Measurements from ENCODE around the gene NEGR1.

Gene NEGR1

DNA sequence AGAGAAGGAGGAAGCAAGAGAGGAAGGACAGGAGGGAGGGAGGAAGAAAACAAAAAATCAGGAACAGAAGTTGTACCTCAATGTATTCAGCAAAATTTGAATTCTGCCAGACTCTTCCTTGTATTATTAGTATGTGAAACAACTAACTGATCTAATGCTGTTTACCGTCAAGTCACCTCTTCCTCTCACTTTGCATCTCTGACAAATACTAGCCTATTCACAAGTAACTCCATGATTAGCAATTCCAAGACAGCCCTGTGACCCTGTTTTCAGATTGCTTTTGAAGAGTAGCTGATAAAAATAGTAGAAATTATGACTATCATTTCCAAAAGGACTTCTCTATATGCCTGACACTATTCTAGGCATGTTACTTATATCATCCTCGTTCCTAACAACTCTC is 445.4 kb downstream of the NEGR1 start:
- FAIRE-seq, result no peak

DNA sequence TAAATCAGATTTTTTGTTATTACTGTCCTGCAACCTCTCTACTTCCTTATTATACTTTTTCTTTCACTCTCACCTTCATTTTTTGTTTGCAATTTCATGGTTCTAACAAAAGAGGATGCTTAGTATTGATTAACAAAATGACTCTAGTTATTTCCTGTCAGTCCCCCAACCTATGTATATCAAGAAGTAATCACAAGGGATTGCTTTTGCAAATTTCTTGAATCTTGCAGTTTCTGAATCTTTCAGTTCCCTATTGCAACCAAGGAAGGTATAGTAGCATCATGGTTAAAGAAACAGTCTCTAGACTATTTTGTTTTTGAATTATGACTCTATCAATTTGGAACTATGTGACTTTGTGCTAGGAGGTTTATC is 446.9 kb downstream of the NEGR1 start:
- FAIRE-seq, result no peak

DNA sequence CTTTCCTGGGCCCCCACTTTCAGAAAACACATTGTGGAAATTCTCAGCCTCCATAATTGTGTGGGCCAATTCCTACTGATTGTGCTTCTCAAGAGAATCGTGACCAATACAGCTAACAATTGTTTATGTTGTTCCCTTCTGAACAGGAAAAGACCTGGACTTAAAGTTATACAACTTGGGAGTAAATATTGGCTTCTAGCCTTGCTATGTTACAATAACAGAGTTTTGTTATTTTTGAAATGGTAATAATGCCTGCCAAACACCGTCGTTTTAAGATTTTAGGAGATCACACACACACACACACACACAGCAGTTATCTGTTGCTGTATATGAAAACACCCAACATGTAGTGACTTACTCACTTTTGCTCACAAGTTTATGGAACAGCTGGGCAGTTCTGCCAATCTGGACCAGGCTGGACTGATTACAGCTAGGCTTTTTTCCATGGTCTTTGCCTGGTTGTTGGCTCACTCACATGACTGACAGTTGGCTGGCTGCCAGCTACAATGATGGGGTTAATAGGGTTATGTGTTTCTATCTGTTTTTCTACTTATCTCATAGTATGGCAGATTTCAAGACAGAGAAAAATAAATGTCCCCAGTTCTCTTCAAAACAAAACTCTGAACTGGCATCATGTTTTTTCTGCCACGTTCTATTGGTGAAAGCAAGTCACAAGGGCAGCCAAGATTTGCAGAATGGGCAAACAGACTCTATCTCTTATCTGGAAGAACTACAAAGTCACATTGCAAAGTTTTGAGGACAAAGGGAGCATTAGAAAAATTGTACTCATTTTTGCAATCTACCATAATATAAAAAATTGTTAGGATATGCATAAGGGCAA is 447.5 kb downstream of the NEGR1 start:
- no peak for FAIRE-seq

DNA sequence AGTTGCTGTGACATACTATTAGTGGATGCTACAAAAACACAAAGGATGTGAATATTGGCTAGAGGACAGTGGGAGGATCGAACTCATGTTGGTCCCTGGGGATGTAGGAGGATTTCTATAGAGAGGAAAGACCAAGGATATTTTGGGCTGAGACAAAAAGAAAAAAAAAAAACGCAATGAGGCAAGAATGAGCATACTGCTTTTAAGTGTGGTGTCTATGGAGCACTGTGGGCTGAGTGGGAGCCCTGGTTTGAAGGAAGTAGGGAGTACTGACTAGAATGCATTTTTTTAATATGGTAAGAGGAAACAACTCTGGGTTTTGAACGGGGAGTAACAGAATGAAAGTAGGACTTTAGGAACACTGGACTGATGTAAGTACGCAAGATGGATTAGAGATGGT is 450.7 kb downstream of the NEGR1 start:
- no peak for FAIRE-seq

DNA sequence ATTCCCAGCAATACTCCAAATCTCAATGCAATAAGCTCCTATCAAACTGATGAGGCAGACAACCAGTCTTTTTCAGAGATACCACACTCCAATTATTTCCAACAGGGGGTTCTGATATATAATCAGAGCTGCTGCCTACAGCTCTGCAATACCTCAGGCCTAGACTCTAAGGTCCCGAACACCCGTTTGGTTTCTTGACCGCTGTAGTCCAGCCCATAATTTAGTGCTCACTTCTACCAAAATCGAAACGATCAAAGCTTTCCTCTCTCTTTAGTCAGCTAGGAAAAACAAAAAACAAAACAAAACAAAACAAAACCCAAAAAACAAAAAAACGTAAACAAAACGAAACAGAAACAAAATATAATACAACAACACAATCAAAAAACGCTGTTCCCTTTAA is 453.0 kb downstream of the NEGR1 start:
- FAIRE-seq, result no peak

DNA sequence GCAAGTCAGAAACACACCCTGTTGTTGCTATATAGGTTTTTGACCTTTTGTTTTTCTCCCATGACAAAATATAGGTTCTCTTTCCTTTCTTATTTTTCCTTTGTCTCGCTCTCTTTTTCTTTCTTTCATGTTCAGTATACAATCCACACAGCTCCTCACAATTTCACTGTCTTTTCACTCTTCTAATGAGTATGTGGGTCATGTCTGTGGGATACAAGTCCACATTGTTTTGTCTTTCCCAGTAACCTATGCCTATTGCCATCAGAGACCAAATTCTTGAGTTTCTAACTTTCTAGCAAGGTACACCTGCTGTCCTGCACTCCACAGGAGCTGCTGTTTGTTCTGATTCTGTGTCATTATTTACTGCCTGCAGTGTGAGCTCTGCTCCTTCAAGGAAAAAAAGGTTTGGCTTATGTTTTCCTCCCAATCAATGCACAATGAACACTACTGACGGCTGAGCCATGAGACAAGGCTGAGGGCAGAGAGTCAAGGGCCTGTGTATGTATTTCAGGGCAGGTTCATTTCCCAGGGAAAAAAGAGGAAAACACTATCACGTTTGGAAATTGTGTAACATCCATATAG is 453.8 kb downstream of the NEGR1 start:
- no peak for FAIRE-seq

DNA sequence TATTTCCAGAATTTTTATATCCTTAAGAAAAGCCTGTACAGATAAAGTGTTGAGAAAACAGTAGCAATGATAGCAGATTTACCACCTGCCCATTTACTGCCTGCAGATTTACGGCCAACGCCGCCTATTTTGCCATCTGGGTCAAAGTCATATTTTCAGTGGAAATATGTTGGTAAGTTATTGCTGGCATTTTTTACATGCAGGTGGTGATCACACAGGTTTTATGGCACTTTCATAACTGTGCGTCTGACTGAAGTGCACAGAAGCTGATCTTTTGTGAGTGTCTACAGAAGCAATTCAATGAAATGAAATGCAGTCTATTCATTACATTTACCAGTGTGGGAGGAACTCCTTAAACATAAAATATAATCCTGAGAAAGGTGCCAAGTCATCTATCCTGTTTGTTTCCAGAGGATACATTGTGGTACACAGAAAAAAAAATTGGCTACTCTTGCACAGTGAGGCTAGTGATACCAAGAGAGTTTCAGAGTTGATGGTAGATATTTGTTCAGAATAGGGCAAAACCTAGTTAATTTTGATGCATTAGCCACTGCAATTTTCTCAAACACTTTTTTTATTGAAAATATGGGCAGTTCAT is 458.5 kb downstream of the NEGR1 start:
- no peak for FAIRE-seq

DNA sequence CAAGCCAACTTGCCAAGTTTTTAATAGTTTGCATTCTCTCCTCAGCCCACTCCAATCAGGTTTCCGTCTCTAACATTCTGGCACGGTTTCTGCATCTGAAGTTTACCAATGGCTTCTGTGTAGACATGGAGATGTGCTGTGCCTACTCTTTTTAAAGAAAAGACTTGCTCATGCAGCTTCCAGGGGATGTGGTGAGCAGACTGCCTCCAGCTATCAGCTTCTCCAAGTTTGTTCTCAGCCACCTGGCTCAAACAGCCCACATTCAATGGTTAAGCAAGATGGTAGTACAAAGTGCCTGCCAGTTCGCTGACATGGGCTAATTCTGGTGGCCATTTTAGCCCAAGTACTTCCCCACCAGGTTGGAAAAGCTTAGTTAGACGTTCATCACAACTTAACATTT is 465.3 kb downstream of the NEGR1 start:
- FAIRE-seq, result no peak

DNA sequence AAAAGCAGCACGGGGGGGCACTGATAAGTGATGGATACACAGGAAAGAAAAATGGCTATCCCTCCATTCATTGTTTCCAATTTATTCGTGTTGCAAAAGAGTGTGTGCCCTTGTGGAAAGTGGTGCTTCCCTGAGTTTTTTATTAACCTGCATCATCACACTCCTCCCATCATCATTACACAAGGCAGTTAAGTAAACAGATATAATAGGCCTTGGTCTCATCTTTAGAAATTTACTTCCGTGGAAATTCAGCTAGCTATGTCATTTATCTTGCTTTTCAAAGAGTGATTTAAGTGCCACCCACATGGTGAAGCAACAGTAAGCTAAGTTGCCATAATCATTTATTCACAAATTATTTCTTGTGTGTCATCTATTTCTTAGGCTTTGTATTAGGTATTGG is 473.3 kb downstream of the NEGR1 start:
- peak; percentile 60 for FAIRE-seq

DNA sequence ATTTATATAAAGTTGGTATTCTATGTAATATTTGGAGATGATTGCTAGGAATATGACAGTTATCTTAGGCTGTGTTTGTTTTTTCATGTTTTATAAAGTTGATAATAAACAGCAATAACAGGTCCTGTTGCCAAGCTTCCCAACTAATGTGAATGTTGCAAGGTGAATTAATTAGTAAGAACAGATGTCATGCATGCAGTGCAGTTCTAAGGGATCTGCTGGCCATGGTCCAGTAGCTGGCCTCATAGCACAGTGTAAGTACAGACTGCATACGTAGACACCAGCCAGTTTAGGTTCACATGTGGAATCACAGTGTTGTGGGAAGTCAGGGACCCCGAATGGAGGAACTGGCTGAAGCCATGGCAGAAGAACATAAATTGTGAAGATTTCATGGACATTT is 478.2 kb downstream of the NEGR1 start:
- FAIRE-seq, result no peak

DNA sequence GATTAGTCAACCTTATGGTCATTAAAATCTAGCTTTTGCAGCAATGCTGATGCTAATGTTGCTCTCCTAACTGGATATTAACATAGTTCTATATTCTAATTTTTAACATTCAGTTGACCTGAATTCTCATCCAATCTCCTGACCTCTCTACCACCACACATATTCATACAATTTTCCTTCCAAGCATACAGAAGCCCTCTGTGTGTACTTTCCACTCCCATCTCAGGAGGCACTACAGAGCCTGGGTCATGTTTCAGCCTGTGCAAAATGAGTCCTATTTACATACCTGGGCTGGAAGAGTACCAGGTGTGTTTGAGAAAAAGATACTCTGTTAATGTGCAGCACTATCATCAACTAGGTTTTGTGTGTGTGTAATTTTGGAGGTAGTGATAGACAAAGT is 486.3 kb downstream of the NEGR1 start:
- no peak for FAIRE-seq

DNA sequence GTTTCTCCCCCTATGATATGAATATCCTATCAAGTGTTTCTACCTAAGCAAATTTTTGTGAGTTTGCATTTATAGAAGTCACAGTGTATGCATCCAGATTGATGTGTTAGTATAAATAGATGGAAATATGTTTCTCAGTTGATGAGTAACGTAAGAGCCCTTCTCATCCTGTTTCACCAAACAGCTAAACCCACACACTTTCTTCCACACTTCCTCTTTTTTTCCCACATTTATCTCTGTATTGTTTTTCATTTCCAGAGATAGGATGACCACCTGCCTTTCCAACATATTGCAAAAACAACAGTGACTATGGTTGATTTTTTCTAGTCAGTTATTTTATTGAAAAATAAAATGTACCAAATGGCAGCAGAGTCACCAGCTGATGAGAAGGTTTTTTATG is 490.1 kb downstream of the NEGR1 start:
- no peak for FAIRE-seq

DNA sequence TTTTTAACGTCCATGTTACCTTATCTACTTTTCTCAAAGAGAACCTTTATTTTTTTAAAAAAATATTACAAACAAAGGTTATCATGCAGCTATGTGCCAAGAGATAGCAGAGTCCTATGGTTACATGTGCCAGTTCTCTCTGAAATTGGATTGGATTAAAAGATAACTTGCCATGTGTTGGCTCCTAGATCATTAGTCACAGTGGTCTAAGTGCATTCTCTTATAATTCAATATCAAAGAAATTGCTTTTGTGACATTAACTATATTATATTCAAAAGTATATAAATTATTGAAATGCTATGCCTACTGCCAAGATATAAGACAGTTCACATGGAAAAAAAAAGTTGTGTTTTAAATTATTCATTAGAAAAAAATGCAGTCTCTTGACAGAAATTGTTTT is 494.2 kb downstream of the NEGR1 start:
- FAIRE-seq, result no peak

DNA sequence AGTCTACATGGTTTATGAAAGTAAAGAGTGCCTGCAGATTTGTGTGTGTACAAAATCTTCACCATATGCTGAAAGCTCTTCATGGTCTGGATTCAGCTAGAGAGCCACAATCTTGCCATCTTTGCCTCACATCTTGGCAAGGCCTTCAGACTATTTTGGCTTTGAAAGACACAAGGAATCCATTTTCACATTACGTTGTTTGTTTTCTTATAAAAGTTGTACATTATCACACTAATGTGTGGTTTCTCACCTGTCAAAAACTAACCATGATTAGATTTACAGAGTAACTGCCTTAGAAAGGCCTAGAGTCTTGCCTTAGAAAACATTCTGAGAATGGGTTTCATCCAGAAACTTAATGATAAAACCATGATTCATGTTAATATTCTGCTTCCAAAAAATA is 494.6 kb downstream of the NEGR1 start:
- FAIRE-seq, result no peak

DNA sequence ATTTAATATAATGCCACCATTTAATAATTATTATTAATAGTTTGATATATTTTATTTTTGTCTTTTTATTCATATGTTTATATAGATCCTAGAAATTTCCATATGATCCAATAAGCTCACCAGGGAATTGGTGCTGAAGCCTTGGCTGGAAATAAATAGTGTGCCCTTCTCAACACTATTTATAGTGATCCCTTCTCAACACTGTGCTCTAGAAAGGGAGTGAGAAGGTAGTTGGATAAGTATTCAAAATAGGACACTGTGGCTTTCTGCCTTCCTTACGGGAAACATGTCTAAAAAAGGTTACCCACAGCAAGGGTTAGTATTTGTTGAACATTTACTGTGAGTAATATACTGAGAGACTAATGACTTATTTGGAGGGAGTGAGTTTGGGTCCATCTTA is 496.1 kb downstream of the NEGR1 start:
- no peak for FAIRE-seq

DNA sequence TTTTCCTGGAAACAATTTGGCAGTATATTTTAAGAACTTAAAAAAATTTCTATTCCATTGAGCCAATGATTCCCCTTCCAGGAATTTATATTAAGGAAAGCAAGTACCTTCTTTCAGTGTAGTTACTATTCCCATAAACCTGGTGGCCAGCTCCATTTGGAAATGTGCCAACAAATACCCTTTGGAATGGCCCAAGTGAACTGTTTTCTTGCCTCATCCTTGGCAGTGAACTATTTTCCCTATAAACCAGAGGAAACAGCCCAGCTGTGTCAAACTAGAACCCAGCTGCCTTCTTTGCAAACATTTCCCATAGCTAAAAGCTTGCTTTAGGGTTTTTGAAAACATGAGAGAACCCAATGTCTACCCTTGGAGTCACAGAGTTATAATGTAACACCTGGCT is 496.9 kb downstream of the NEGR1 start:
- no peak for FAIRE-seq

DNA sequence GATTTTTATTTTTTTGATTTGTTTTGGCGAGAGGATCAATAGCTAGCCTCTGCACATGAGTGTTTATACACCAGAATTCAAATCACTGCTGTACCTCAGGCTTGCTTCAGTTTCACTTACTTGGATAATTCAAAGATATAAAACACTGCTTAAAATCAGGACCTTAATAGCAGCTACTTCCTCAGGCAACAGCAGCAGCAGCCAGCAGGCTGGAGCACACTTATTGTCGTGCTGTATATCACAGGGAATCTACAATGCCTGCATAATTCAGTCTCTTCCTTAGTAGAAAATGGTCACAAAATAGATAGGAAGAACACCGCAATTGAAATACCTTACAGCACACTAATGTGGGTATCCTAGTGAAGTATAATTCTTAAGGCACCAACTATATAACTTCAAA is 497.3 kb downstream of the NEGR1 start:
- no peak for FAIRE-seq

DNA sequence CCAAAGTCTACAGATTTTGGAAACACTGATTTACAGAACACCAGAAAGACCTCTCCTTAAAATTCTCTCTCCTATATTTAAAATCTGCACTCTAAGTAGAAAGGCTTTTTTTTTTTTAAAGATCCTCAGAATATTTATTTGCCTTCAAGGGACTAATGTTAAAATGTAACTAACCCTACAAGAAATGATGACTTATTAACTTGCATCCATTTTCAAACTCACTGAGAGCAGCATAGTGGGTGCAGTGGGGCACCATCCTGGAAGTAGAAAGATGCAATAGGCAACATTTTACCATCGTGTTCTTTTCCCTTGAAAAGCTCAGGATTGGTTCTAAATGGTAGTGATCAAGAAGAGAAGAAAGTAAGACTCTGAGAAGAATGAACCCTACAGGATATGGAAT is 498.1 kb downstream of the NEGR1 start:
- no peak for FAIRE-seq

DNA sequence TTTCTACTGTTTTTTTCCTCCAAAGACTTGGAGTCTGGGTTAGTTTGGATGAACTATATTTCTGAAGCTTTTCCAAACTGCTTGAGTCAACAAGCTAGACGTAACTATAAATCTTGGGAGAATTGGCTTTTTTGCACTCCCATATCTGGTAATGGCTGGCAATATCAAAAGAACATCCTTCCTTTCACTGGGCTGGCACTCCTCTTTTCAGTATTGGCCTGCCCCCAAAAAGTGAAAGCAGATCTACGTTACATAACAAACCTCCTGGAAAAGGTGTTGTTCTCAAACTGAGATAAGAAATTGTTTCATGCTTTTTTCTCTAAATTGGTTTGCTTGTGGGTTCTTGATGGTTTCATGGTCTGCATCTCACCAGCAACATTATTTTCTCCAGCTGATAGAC is 499.3 kb downstream of the NEGR1 start:
- FAIRE-seq, result no peak

DNA sequence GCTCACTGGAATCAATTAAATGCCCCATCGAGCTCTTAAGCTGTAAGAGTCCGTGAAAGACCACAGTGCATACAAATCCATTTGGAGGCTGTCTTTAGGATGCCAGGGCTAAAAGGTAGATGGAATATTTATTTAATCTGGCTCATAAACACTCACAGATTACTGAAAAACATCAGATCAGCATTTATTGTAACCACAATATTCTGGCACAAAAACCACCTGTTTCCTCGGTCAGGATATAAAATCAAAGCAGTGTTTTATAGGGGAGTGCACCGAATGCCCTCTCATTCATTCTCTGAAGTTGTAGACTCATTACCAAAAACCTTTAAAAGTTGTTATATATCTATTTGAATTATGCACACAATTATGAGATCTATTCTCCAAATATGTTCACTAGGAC is 500.9 kb downstream of the NEGR1 start:
- no peak for FAIRE-seq

DNA sequence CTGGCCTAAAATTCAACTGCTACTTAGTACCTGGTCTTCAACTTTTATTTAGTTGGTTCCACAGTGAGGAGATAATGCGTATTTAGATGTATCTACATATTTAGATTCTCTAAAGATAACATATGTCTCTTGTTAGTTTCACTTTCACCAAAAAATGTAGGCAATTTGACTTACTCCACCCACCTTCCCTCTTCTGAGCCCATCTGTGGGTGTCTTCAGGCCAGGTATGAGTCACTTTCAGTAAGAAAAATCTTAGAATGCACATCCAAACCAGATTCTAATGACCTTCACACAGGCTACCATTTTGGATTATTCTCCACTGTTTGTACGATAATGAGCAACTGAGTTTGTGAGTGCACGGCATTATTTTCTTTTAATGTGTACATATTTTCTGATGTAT is 501.7 kb downstream of the NEGR1 start:
- FAIRE-seq, result no peak

DNA sequence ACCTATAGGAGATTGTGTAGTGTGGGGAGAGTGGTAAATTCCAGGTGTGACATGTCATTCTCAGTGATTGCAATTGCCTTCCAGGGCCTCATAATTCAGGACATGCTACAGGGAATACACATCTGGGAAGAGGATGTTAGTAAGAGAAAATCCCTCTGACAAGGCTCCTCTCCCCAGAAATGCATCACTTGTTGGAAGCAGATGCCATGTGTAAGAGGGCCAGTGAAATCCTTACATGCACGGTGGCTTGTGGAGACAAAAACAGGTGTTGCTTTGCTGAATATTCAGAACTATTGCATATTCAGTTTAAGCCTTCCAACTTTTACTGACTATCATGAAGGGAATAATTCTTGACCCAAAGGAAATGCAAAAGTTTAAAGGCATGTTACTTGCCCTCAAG is 503.4 kb downstream of the NEGR1 start:
- FAIRE-seq, result no peak

DNA sequence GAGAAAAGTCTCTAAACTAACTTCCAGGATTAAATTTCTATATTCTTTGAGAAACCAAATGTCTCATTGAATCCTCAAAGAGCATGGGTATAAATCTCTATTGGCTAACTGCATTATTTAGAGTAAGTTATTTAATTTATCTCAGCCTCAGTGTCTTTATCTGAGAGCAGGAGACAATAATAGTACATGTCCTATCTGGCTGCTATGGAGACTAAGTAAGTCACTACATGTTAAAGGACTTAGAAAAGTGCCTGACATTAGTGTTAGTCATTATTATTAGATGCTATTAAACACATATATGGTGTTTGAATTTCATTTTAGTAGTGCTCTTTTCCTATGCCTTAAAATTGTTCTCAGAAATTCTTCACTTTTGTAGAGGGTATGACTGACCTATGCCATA is 505.2 kb downstream of the NEGR1 start:
- FAIRE-seq, result no peak

DNA sequence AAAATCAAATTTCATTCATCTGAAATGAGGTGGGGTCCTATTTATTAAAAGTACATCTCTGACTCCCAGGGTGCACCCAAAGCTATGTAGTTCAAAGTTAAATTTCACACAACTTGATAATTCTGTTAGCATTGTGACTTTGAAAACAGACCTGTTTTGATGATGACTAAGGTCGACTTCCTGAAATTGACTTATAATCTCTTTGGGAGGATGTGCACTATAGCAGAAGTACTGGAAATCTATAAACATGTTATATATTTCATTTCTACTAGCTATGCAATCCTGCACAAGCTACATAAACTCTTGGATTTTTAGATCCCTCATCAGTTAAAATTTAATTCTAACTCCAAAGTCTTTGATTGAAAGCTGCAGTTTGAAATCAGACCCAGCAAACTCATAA is 507.6 kb downstream of the NEGR1 start:
- peak; percentile 27 for FAIRE-seq

DNA sequence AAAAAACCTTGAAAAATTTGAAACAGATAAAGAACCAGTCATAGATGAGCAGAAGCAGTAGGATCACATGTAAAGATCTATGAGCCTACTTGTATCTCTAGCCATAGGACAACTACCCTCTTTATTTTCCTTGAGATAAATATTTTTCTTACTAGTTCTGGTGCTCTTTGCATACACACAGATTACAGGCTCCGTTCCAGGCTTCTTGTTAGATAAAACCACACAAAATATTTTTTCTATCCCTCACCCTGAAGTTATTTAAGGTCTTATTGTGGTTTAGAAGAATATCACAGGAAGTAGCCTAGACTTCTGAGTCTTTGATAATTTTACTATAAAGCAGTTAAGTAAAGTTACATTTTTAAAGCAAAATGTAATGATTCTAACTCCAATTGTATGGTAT is 512.2 kb downstream of the NEGR1 start:
- FAIRE-seq, result no peak

Measured in islet of Langerhans (tissue), 1 donor.